CD4-positive, alpha-beta T cell (primary cell): ENCODE measurements around the gene NAALADL1. TPM values are rescaled to one million over a fixed set of nuclear protein-coding genes. Genes with fewer than 3 reads are reported as not detected.

ENCODE experiments used
- ATAC-seq: fragments of 200-7000 bp; cut with Tn5 transposase; one replicate; pipeline ENCODE4 v1.10.0; 2022; ENCODE audit warnings: mild to moderate bottlenecking; ENCODE audit not compliant: poor library complexity
- CTCF ChIA-PET: fragments of 350-600 bp; sonication (Branson Sonifier 250); formaldehyde crosslinking; loops from one replicate; lab custom pipeline; 2021; ENCODE audit warnings: antibody characterized with exemption, inconsistent platforms; lab: Charles Lee
- POLR2A ChIA-PET: fragments of 350-600 bp; sonication (Branson Sonifier 250); formaldehyde crosslinking; loops from one replicate; lab custom pipeline; 2021; ENCODE audit warnings: antibody characterized with exemption, inconsistent platforms; lab: Charles Lee
- DNase-seq, 14 experiments: peaks; one replicate each; pipeline ENCODE4 v3.0.0-alpha.2; 2013 to 2020; ENCODE audit warnings: mixed read lengths in 2 of 14
- H3K27ac ChIP-seq, 2 donors: one replicate each; pipeline versions ENCODE4 v1.5.1 to v1.7.0; 2013; ENCODE audit warnings: low read length in 2 of 2, low read depth in 1 of 2, mild to moderate bottlenecking in 1 of 2
- H3K27me3 ChIP-seq, 2 experiments: 1 replicate in 1 of 2; 2 replicates in 1 of 2; pipeline versions ENCODE4 v1.6.1 to v1.7.0; 2013; ENCODE audit warnings: low read length in 2 of 2, control low read depth in 1 of 2, mild to moderate bottlenecking in 1 of 2, moderate library complexity in 1 of 2; ENCODE audit not compliant: insufficient read depth in 2 of 2, control insufficient read depth in 1 of 2
- H3K36me3 ChIP-seq: one replicate; pipeline ENCODE4 v1.6.1; 2013; ENCODE audit warnings: low read length, control low read depth; ENCODE audit not compliant: insufficient read depth
- H3K4me1 ChIP-seq: one replicate; pipeline ENCODE4 v1.6.1; 2013; ENCODE audit warnings: low read length, control low read depth; ENCODE audit not compliant: insufficient read depth
- H3K4me3 ChIP-seq: one replicate; pipeline ENCODE4 v1.5.1; 2013; ENCODE audit warnings: mild to moderate bottlenecking, low read length, moderate library complexity
- H3K9me3 ChIP-seq, 2 experiments: 1 replicate in 1 of 2; 2 replicates in 1 of 2; pipeline versions ENCODE4 v1.6.1 to v1.7.0; 2013; ENCODE audit warnings: low read length in 2 of 2, mild to moderate bottlenecking in 2 of 2, control low read depth in 1 of 2, moderate library complexity in 1 of 2; ENCODE audit not compliant: control insufficient read depth in 1 of 2, insufficient read depth in 1 of 2
- H3K27ac Mint-ChIP-seq: one replicate; pipeline ENCODE4 v1.8.0; 2020; ENCODE audit warnings: mixed read lengths
- H3K27me3 Mint-ChIP-seq: one replicate; pipeline ENCODE4 v1.8.0; 2021; ENCODE audit warnings: mixed read lengths
- H3K36me3 Mint-ChIP-seq: one replicate; pipeline ENCODE4 v1.8.0; 2021; ENCODE audit warnings: low read depth, mixed read lengths
- H3K4me1 Mint-ChIP-seq: one replicate; pipeline ENCODE4 v1.8.0; 2021; ENCODE audit warnings: low read depth, mixed read lengths
- H3K4me3 Mint-ChIP-seq: one replicate; pipeline ENCODE4 v1.8.0; 2020; ENCODE audit warnings: mild to moderate bottlenecking, mixed read lengths
- H3K9me3 Mint-ChIP-seq: one replicate; pipeline ENCODE4 v1.8.0; 2020; ENCODE audit warnings: mixed read lengths
- intact Hi-C, 2 experiments: fragments of 100-400 bp; cut with DNase I in 1 of 2; cut with micrococcal nuclease in 1 of 2; formaldehyde crosslinking; loops; one replicate each; pipeline versions ENCODE4 v1.15.1 to v1.9.0; 2023 to 2025; cut with DNase I, micrococcal nuclease
- total RNA-seq, 174 experiments: library from RNA in 2 of 174; stranded (reverse) in 2 of 174; gene quantifications; one replicate each; pipeline ENCODE4 v1.2.3 and lab custom pipeline; 2021 to 2026
- TF ChIP-seq, protein P1 (sequence below): fragments of 200-600 bp; IDR thresholded peaks from one replicate; pipeline ENCODE4 v1.8.0; 2022; ENCODE audit warnings: antibody characterized with exemption, mild to moderate bottlenecking

Gene NAALADL1
- total RNA-seq, 2 experiments from 2014 or later, result 7.7 to 9.2 TPM

DNA sequence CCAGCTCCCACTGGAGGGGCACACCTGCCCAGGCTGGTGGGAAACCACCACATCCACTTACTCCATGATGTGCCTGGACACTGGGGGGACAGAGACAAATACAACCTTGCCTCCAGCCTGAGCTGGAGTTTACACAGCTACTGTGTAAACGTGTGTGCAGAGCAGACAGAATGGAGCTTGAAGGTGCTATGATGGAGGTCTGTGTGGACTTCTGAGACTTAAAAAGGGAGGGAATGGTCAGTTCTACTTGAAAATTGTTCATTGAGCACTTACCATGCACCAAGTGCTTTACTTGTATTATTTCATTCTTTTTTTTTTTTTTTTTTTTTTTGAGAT, 14.2 kb upstream of the NAALADL1 start:
- Histone ChIP-seq H3K4me3 (no peak overlapping the region), H3K27ac (no peak overlapping the region), H3K4me1 (no peaks in the 10 kb centered on the region), H3K36me3 (no peaks in the 10 kb centered on the region), H3K9me3 (no peaks in the 10 kb centered on the region), H3K27me3 (no peaks in the 10 kb centered on the region)
- TF ChIP-seq, protein P1, sequence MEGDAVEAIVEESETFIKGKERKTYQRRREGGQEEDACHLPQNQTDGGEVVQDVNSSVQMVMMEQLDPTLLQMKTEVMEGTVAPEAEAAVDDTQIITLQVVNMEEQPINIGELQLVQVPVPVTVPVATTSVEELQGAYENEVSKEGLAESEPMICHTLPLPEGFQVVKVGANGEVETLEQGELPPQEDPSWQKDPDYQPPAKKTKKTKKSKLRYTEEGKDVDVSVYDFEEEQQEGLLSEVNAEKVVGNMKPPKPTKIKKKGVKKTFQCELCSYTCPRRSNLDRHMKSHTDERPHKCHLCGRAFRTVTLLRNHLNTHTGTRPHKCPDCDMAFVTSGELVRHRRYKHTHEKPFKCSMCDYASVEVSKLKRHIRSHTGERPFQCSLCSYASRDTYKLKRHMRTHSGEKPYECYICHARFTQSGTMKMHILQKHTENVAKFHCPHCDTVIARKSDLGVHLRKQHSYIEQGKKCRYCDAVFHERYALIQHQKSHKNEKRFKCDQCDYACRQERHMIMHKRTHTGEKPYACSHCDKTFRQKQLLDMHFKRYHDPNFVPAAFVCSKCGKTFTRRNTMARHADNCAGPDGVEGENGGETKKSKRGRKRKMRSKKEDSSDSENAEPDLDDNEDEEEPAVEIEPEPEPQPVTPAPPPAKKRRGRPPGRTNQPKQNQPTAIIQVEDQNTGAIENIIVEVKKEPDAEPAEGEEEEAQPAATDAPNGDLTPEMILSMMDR, result no peak
- Mint-ChIP-seq H3K9me3 (no peaks in the 10 kb centered on the region), H3K27me3 (no peaks in the 10 kb centered on the region), H3K4me3 (no peak overlapping the region), H3K36me3 (no peaks in the 10 kb centered on the region), H3K4me1 (no peaks in the 10 kb centered on the region), H3K27ac (no peak overlapping the region)
- DNase-seq, result no peak
- ChIA-PET CTCF (no interaction called here), POLR2A (no interaction called here)
- intact Hi-C loops, result no loop called here
- ATAC-seq, result no peak

DNA sequence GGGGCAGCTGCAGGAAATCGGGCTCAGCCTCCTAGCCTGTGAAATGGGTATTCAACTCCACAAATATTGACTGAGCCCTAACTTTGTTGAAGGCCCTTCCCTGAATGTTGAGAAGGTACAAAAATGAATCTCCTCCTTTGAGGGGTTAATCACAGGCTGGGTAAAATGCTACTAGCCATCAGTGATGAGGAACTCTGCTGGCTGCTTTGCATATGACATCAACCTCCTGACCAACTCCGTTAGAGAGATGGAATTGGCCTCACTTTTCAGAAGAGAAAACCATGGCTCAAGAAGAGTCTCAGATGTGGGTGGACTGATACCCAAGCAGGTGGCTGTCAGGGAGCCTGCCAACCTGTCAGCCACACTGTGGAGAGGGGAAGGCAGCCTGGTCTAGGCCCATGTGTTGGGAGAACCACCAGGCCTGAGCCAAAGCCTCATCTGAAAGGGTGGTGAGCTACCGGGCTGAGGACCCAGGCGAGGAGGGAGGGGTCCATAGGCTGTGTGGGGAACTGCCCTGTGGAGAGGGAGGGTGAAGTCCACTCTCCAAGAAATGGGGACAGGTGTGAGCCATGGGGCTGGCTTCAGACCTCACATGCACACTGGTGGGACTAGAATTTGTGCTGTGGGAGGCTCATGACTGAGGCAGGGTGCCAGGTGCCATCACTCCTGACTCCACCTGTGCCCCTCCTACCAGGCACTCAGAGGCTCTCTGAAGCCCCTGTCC, 13.7 kb upstream of the NAALADL1 start:
- no peaks in the 10 kb centered on the region for H3K9me3 ChIP-seq
- no peak overlapping the region for H3K27ac ChIP-seq
- Mint-ChIP-seq H3K4me3 (no peak overlapping the region), H3K27ac (no peak overlapping the region), H3K36me3 (no peaks in the 10 kb centered on the region), H3K4me1 (no peaks in the 10 kb centered on the region), H3K27me3 (no peaks in the 10 kb centered on the region), H3K9me3 (no peaks in the 10 kb centered on the region)
- DNase-seq (no peak), ATAC-seq (no peak)
- no peaks in the 10 kb centered on the region for H3K36me3 ChIP-seq
- ChIA-PET CTCF (no interaction called here), POLR2A (no interaction called here)
- intact Hi-C loops, result no loop called here
- no peaks in the 10 kb centered on the region for H3K4me1 ChIP-seq
- TF ChIP-seq, protein P1, result no peak
- H3K27me3 ChIP-seq, result no peaks in the 10 kb centered on the region
- H3K4me3 ChIP-seq, result no peak overlapping the region

DNA sequence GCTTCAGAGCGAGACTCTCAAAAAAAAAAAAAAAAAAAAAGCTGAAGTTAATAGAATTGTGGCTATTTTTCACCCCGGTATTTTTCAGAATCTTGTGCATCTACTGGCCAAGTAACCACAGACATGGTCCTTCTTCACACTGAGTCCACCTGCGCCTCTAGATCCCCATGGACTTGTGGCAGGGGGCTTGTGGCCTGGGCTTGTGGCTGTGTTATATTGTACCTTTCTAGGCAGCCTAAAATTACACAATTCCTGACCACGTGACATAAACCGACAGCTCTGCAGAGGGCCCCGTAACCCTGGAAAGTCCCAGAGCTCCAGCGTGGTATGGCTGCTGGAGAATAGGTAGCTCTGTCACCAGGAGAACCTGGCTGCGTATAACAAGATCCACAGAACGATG, 10.9 kb upstream of the NAALADL1 start:
- no peak for ATAC-seq

More for the DNA sequence above, 10.9 kb upstream of the NAALADL1 start:
- ChIA-PET CTCF (no interaction called here), POLR2A (no interaction called here)
- no peak overlapping the region for H3K4me3 ChIP-seq
- no peak overlapping the region for H3K27ac ChIP-seq
- DNase-seq, result no peak
- H3K27ac Mint-ChIP-seq, result no peak overlapping the region
- no peaks in the 10 kb centered on the region for H3K27me3 Mint-ChIP-seq
- no peaks in the 10 kb centered on the region for H3K4me1 Mint-ChIP-seq
- TF ChIP-seq, protein P1, result no peak
- H3K27me3 ChIP-seq, result no peaks in the 10 kb centered on the region
- H3K4me3 Mint-ChIP-seq, result no peak overlapping the region
- no peaks in the 10 kb centered on the region for H3K4me1 ChIP-seq
- no peaks in the 10 kb centered on the region for H3K36me3 Mint-ChIP-seq
- H3K9me3 ChIP-seq, result no peaks in the 10 kb centered on the region
- intact Hi-C loops, result no loop called here
- no peaks in the 10 kb centered on the region for H3K36me3 ChIP-seq
- H3K9me3 Mint-ChIP-seq, result no peaks in the 10 kb centered on the region
